K562 (cell line): ENCODE results near the gene KCTD21. TPM values are rescaled to one million over a fixed set of nuclear protein-coding genes. Genes with fewer than 3 reads are reported as not detected.

Source experiments
- ATAC-seq: fragments of 200-7000 bp; cut with Tn5 transposase; 3 replicates; pipeline ENCODE4 v1.9.1; 2020; ENCODE audit warnings: moderate library complexity
- BruUV-seq: library from RNA; stranded (reverse); fragments of 400-500 nt; replicated peaks from 2 replicates; lab custom pipeline; 2021; lab: Mats Ljungman, UMichigan
- CTCF ChIA-PET: fragments of 300-600 bp; formaldehyde crosslinking; extraction: SDS; loops from one replicate; lab custom pipeline; 2021; ENCODE audit warnings: low intra/inter-chr PET ratio; lab: Yijun Ruan, JAX
- POLR2A ChIA-PET: fragments of 300-600, 350-650 bp; sonication (Branson Sonifier 250); formaldehyde crosslinking; extraction: SDS; loops from one replicate; lab custom pipeline; 2021; ENCODE audit warnings: antibody characterized with exemption, inconsistent platforms; lab: Yijun Ruan, JAX
- DNase-seq, 4 experiments: peaks; one replicate each; pipeline versions ENCODE4 v3.0.0 to v3.0.0-alpha.2; 2011 to 2018; ENCODE audit warnings: low spot score in 3 of 4, mixed read lengths in 3 of 4; ENCODE audit errors: extremely low read depth in 1 of 4
- FAIRE-seq: peaks from 2 replicates; lab custom pipeline; 2011; peaks lifted over from hg19 to GRCh38; lab: Jason Lieb, UNC
- H2AFZ ChIP-seq: 2 replicates; pipeline ENCODE4 v1.6.0; 2011; ENCODE audit warnings: low read depth, low read length, control low read depth, inconsistent platforms
- H3K27ac ChIP-seq: fragments of 200-600 bp; 3 replicates; pipeline ENCODE4 v1.8.0; 2011; ENCODE audit warnings: low read depth, mild to moderate bottlenecking, control low read depth, inconsistent platforms, low read length, moderate library complexity, mixed read lengths; ENCODE audit errors: extremely low read depth
- H3K27me3 ChIP-seq, 2 experiments: fragments of 300-600 bp in 1 of 2; 2 replicates in 1 of 2; 3 replicates in 1 of 2; pipeline versions ENCODE4 v1.6.0 to v1.8.0; 2011; ENCODE audit warnings: inconsistent platforms in 2 of 2, low read length in 2 of 2, mild to moderate bottlenecking in 1 of 2, mixed read lengths in 1 of 2, moderate library complexity in 1 of 2; ENCODE audit not compliant: control insufficient read depth in 2 of 2, insufficient read depth in 2 of 2
- H3K36me3 ChIP-seq: fragments of 300-600 bp; 3 replicates; pipeline ENCODE4 v1.8.0; 2011; ENCODE audit warnings: mild to moderate bottlenecking, low read length, inconsistent platforms; ENCODE audit not compliant: control insufficient read depth, insufficient read depth
- H3K4me1 ChIP-seq, 2 experiments: fragments of 200-600 bp in 1 of 2; replicated peaks in 1 of 2; 2 replicates in 1 of 2; 3 replicates in 1 of 2; pipeline versions ENCODE4 v1.5.1 to v1.8.0; 2011; ENCODE audit warnings: inconsistent platforms in 2 of 2, low read length in 2 of 2, mild to moderate bottlenecking in 1 of 2, mixed read lengths in 1 of 2, moderate library complexity in 1 of 2; ENCODE audit not compliant: control insufficient read depth in 2 of 2, insufficient read depth in 2 of 2
- H3K4me2 ChIP-seq: 2 replicates; pipeline ENCODE4 v1.6.1; 2011; ENCODE audit warnings: low read length, control low read depth, inconsistent platforms, mixed read lengths; ENCODE audit not compliant: insufficient read depth
- H3K4me3 ChIP-seq: fragments of 200-600 bp; sonication (generic), shearing (Covaris generic); 2 replicates; pipeline ENCODE4 v1.5.1; 2016; ENCODE audit warnings: control low read depth, inconsistent platforms
- H3K79me2 ChIP-seq: fragments of 200-600 bp; 3 replicates; pipeline ENCODE4 v1.8.0; 2011; ENCODE audit warnings: low read length, inconsistent platforms; ENCODE audit not compliant: control insufficient read depth, insufficient read depth
- H3K9ac ChIP-seq, 2 experiments: 2 replicates each; pipeline versions ENCODE4 v1.6.0 to v1.6.1; 2011; ENCODE audit warnings: low read depth in 2 of 2, low read length in 2 of 2, control low read depth in 1 of 2, inconsistent platforms in 1 of 2, mild to moderate bottlenecking in 1 of 2, mixed read lengths in 1 of 2; ENCODE audit not compliant: insufficient read depth in 1 of 2
- H3K9me1 ChIP-seq: one replicate; pipeline ENCODE4 v1.6.0; 2011; ENCODE audit warnings: inconsistent platforms, mild to moderate bottlenecking, low read length, moderate library complexity; ENCODE audit not compliant: control insufficient read depth, insufficient read depth
- H3K9me3 ChIP-seq: replicated peaks from 2 replicates; pipeline ENCODE4 v1.5.1; 2011; ENCODE audit warnings: low read depth, low read length, inconsistent platforms; ENCODE audit not compliant: control insufficient read depth, insufficient read depth
- H4K20me1 ChIP-seq: replicated peaks from 2 replicates; pipeline ENCODE4 v1.6.1; 2011; ENCODE audit warnings: low read length, inconsistent platforms, mixed read lengths; ENCODE audit not compliant: control insufficient read depth, insufficient read depth
- BCL6 ChIP-seq: fragments of 250-450 bp; sonication (Bioruptor Pico); IDR thresholded peaks from 2 replicates; pipeline ENCODE4 v1.4.0; 2020
- DACH1 ChIP-seq: fragments of 450-650 bp; IDR thresholded peaks from 2 replicates; pipeline ENCODE4 v1.6.1; 2018; ENCODE audit not compliant: partially characterized antibody
- DNMT1 ChIP-seq: fragments of 450-650 bp; IDR thresholded peaks from 2 replicates; pipeline ENCODE4 v1.6.1; 2016; ENCODE audit warnings: antibody characterized with exemption, mild to moderate bottlenecking
- HES1 ChIP-seq: fragments of 450-650 bp; IDR thresholded peaks from 2 replicates; pipeline ENCODE4 v1.6.1; 2016; ENCODE audit warnings: low read depth, mild to moderate bottlenecking, moderate library complexity
- HOXB6 ChIP-seq: fragments of 250-450 bp; sonication (Bioruptor Pico); IDR thresholded peaks from 2 replicates; pipeline ENCODE4 v1.5.1; 2022; ENCODE audit warnings: mild to moderate bottlenecking, borderline replicate concordance
- ILF3 ChIP-seq: fragments of 450-650 bp; IDR thresholded peaks from 2 replicates; pipeline ENCODE4 v1.6.1; 2018; ENCODE audit warnings: antibody characterized with exemption, mild to moderate bottlenecking, moderate library complexity, borderline replicate concordance
- JUN ChIP-seq, 2 experiments: sonication (generic) in 1 of 2; formaldehyde crosslinking in 1 of 2; IDR thresholded peaks; 2 replicates each; pipeline versions ENCODE4 v1.6.1 to v1.8.0; 2012 to 2022; ENCODE audit warnings: borderline replicate concordance in 2 of 2, mild to moderate bottlenecking in 2 of 2, improper control_type of control experiment in 1 of 2, low read depth in 1 of 2, low read length in 1 of 2, missing genetic modification reagents in 1 of 2
- KDM1A ChIP-seq, 2 experiments: fragments of 450-650 bp; IDR thresholded peaks; 2 replicates each; pipeline ENCODE4 v1.6.1; 2016; ENCODE audit warnings: mild to moderate bottlenecking in 2 of 2
- KHSRP ChIP-seq: fragments of 450-650 bp; IDR thresholded peaks from 2 replicates; pipeline ENCODE4 v1.6.1; 2017
- NFIX ChIP-seq: fragments of 250-450 bp; sonication (Bioruptor Pico); IDR thresholded peaks from 2 replicates; pipeline ENCODE4 v1.4.0; 2020; ENCODE audit warnings: low read depth, mild to moderate bottlenecking, moderate library complexity
- NR2C1 ChIP-seq, 2 experiments: fragments of 450-650 bp; IDR thresholded peaks; 2 replicates each; pipeline ENCODE4 v1.6.1; 2017; ENCODE audit warnings: mild to moderate bottlenecking in 2 of 2, antibody characterized with exemption in 1 of 2, inconsistent platforms in 1 of 2, missing compliant biosample characterization in 1 of 2, missing genetic modification characterization in 1 of 2
- POLR2G ChIP-seq: fragments of 200-400 bp; formaldehyde crosslinking; IDR thresholded peaks from 2 replicates; pipeline ENCODE4 v1.6.1; 2017; ENCODE audit warnings: low read depth, mild to moderate bottlenecking, antibody characterized with exemption, low read length, moderate library complexity
- PREB ChIP-seq: sonication (generic); formaldehyde crosslinking; IDR thresholded peaks from 2 replicates; pipeline ENCODE4 v1.8.1; 2023; ENCODE audit warnings: mild to moderate bottlenecking, missing genetic modification reagents
- RAD21 ChIP-seq, 2 experiments: fragments of 250-450 bp in 1 of 2; fragments of 450-650 bp in 1 of 2; sonication (Bioruptor Pico) in 1 of 2; formaldehyde crosslinking in 1 of 2; IDR thresholded peaks in 1 of 2; conservative IDR thresholded peaks in 1 of 2; 2 replicates each; pipeline versions ENCODE4 v1.4.0 to v1.8.0; 2020 to 2022; ENCODE audit warnings: mild to moderate bottlenecking in 2 of 2, moderate library complexity in 1 of 2
- RHOXF2B ChIP-seq: fragments of 250-450 bp; sonication (Bioruptor Pico); conservative IDR thresholded peaks from 2 replicates; pipeline ENCODE4 v1.5.1; 2021
- TCF7L2 ChIP-seq: fragments of 150-350 bp; IDR thresholded peaks from 2 replicates; pipeline ENCODE4 v1.6.1; 2016; ENCODE audit warnings: low read depth, mild to moderate bottlenecking, low read length, moderate library complexity
- TEAD1 ChIP-seq, 2 experiments: fragments of 450-650 bp in 1 of 2; sonication (generic) in 1 of 2; formaldehyde crosslinking; IDR thresholded peaks; 2 replicates each; pipeline versions ENCODE4 v1.4.0 to v1.8.0; 2020 to 2022; ENCODE audit warnings: mild to moderate bottlenecking in 2 of 2, missing genetic modification reagents in 1 of 2
- USF1 ChIP-seq: sonication (generic); formaldehyde crosslinking; IDR thresholded peaks from 2 replicates; pipeline ENCODE4 v1.9.0; 2022; ENCODE audit warnings: mild to moderate bottlenecking, missing genetic modification reagents
- ZBED1 ChIP-seq: IDR thresholded peaks from 2 replicates; pipeline ENCODE4 v1.6.1; 2014
- ZFX ChIP-seq: sonication (generic); formaldehyde crosslinking; IDR thresholded peaks from 2 replicates; pipeline ENCODE4 v1.8.0; 2022; ENCODE audit warnings: mild to moderate bottlenecking, missing genetic modification reagents, moderate library complexity
- ZNF785 ChIP-seq: fragments of 250-450 bp; sonication (Bioruptor Pico); IDR thresholded peaks from 2 replicates; pipeline ENCODE4 v1.4.0; 2020; ENCODE audit warnings: mild to moderate bottlenecking
- WGBS: fragments of 100-300 bp; shearing (Covaris generic); methylation state at CpG from one replicate; pipeline ENCODE4 v1.1.6; 2016; ENCODE audit warnings: low coverage, mixed read lengths; ENCODE audit not compliant: insufficient coverage; ENCODE audit errors: missing lambda C conversion rate; 5-methylcytosine and 5-hydroxymethylcytosine counted together
- in situ Hi-C: fragments of 300-500 bp; cut with MboI; formaldehyde crosslinking; loops from 4 replicates; pipeline ENCODE4 v1.15.0; 2018; ENCODE audit warnings: inconsistent platforms, mixed read lengths
- intact Hi-C: fragments of 100-400 bp; cut with micrococcal nuclease; formaldehyde crosslinking; loops from 2 replicates; pipeline ENCODE4 v1.14.2; 2022
- polyA plus RNA-seq, 8 experiments: library from polyadenylated mRNA; depleted of rRNA in 4 of 8; stranded (reverse) in 5 of 8; unstranded in 3 of 8; fragments of >200 nt; fragmentation: Nextera tagmentation in 2 of 8; fragmentation: Illumina TruSeq in 1 of 8; extraction: Ambion mirVana in 2 of 8; extraction: Trizol in 1 of 8; gene quantifications; 2 replicates each; pipeline versions ENCODE4 v1.2.1 to v1.2.3, GENCODE V29; 2011 to 2014; ENCODE audit warnings: inconsistent platforms in 1 of 8, missing spikeins in 1 of 8
- total RNA-seq, 7 experiments: library from RNA; depleted of rRNA in 6 of 7; stranded (reverse); fragments of >200 nt in 6 of 7; fragmentation: Illumina TruSeq in 2 of 7; extraction: Trizol in 2 of 7; gene quantifications; 2 replicates each; pipeline versions ENCODE4 v1.2.1 to v1.2.3, GENCODE V29; 2011 to 2021; ENCODE audit warnings: low replicate concordance in 1 of 7

KCTD21 gene
- total and polyA plus RNA-seq, 9 of the 15 experiments (the other 6 are each of a cell fraction or from before 2014, with no cell fraction given), result 0.34 to 5.4 (median 1.9) TPM

- Histone ChIP-seq H3K9me1 (no peaks in the 10 kb centered on the region), H4K20me1 (no peaks in the 10 kb centered on the region; the same call in 1 of the 2 replicates), H3K27me3 (no peaks in the 10 kb centered on the region), H3K4me2 (peak overlapping the region; percentile 85), H3K27ac (no peak overlapping the region; the same call in 2 of the 3 replicates), H2AFZ (peak overlapping the region; percentile 94), H3K79me2 (peaks cover 15% of the 10 kb centered on the region), H3K36me3 (no peaks in the 10 kb centered on the region; the same call in 2 of the 3 replicates), H3K4me3 (peak overlapping the region; percentile 73), H3K9ac (peak overlapping the region; percentile 51 to 90; a peak in 3 of 4 replicates), H3K4me1 (peaks cover 41 to 44% of the 10 kb centered on the region in 2 experiments), H3K9me3 (no peaks in the 10 kb centered on the region)
- FAIRE-seq (no peak), DNase-seq (no peak), ATAC-seq (peak; percentile 0; the same call in 1 of the 3 replicates)
- in situ Hi-C loops, result no loop called here
- ChIA-PET POLR2A (interaction anchor here (0.5 to 1.5 kb wide), 5 partner anchors 10 to 601 kb away, joined by 3 to 4 read pairs (median 3); no protein-coding TSS in a partner anchor), CTCF (no interaction called here)
- intact Hi-C loops, result loop anchor here (5.0 kb wide), 2 partner anchors 42 to 137 kb away; no protein-coding TSS in a partner anchor
- TSS peak; percentile 53 for BruUV-seq
- WGBS, result 42% methylated on average over 17 of the region's 18 CpGs
- TF ChIP-seq DACH1, result no peak
- TF ChIP-seq USF1 (CRISPR knock-in tag), result peak; percentile 34; the same call in 1 of the 2 replicates
- peak; percentile 12 to 60; a peak in 3 of 4 replicates for TF ChIP-seq KDM1A (IDR thresholded peaks at IDR 0.05)
- no peak for TF ChIP-seq PREB (CRISPR knock-in tag)
- TF ChIP-seq ZNF785 (CRISPR knock-in tag), result no peak
- no peak for TF ChIP-seq RHOXF2B (CRISPR knock-in tag)
- no peak for TF ChIP-seq NR2C1 (IDR thresholded peaks at IDR 0.05)
- TF ChIP-seq NR2C1 (tag; IDR thresholded peaks at IDR 0.05), result no peak
- TF ChIP-seq KHSRP, result no peak
- no peak for TF ChIP-seq NFIX (CRISPR knock-in tag)
- TF ChIP-seq ZFX, result peak; percentile 31; the same call in 1 of the 2 replicates
- TF ChIP-seq JUN (IDR thresholded peaks at IDR 0.05; ENCODE audit: borderline replicate concordance, low read depth, low read length), result no peak
- TF ChIP-seq JUN (CRISPR knock-in tag; IDR thresholded peaks at IDR 0.05; ENCODE audit: borderline replicate concordance), result 0 out of 2 replicates have a peak, but pooled peaks have one; percentile 26
- TF ChIP-seq BCL6 (CRISPR knock-in tag), result no peak
- TF ChIP-seq RAD21 (CRISPR knock-in tag; conservative IDR thresholded peaks at IDR 0.05 in 1 of 2, IDR thresholded peaks at IDR 0.05 in 1 of 2), result no peak
- TF ChIP-seq POLR2G, result no peak
- no peak for TF ChIP-seq HES1
- TF ChIP-seq ILF3, result no peak
- TF ChIP-seq TEAD1 (CRISPR knock-in tag; IDR thresholded peaks at IDR 0.05), result 0 out of 4 replicates have a peak, but pooled peaks of 1 of the 2 experiments have one; percentile 39
- no peak for TF ChIP-seq ZBED1
- no peak for TF ChIP-seq HOXB6 (CRISPR knock-in tag)
- no peak for TF ChIP-seq DNMT1
- TF ChIP-seq TCF7L2, result no peak
These were observed 823 bp upstream of the KCTD21 start for GRCh38 chr11:78189174-78189724.
